ENCODE data around the gene CAAP1.
"Not testable (repeated sequence)": the region's sequence is repeated elsewhere in the genome, so short reads cannot be mapped to it uniquely, and the experiment has no call there.

CAAP1 gene

DNA sequence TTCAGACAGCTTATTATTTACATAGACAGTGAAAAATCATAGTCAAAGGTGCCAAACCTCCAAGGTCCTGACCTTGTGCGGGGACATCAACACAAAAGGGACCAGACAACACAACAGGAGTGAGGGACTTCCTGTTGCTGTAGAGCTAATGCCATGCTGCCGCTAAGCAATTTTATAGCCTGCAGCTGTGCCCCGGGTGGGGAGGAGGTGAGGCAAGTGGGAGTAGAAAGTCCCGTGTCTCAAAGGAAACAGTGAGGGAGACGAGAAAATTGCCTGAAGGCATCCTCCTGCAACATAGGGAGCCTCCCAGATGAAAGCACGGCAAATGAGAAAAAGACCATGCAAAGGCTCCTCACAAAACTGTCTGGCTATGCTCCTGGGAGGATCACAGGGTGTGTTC lies 58.8 kb downstream of the CAAP1 start:
- no peak for DNase-seq (ENCODE audit: low read depth in 2 of 2)

- DNase-seq (ENCODE audit: low read depth in 2 of 2), result not testable (repeated sequence)
Observed at GRCh38 chr9:26828391-26828955, 64.1 kb downstream of the CAAP1 start.

DNA sequence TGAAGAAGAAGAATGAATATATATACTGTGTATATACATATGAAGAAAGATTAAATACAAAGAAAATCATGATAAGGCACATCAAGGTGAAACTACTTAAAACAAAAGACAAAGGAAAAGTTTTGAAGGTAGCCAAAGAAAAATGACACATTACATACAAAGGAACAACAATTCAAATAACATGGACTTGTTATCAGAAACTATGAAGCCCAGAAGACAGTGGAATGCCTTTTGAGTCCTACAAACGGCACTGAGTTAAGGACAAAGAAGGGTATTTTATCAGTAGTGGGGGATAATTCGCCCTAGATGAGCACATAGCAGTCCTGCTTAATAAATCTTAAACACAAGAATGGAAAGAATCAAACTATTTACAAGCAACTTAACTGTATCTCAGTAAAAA lies 77.8 kb downstream of the CAAP1 start:
- DNase-seq (ENCODE audit: low read depth in 2 of 2), result no peak

DNA sequence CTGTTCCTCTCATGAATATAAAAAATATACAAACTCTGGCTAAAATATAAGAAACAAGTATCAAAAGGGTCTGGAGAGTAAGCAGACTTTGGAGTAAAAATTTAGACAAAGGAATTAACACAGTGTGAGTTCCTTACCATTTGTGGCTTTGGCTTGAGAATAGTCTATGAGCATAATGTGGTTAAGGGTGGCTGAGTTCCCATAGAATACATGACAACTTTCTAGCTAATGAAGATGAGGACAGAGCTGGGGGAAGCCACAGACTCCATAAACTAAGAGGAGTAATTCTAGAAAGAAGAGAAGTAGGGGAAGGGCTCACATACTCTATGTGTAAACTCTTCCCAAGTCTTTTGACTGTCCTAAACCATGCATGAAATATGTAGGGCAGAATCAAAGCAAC lies 79.4 kb downstream of the CAAP1 start:
- no peak for DNase-seq (ENCODE audit: low read depth in 2 of 2)

GRCh38 chr9:26812217-26812616 lies 80.4 kb downstream of the CAAP1 start:
- DNase-seq (ENCODE audit: low read depth in 2 of 2), result no peak

DNA sequence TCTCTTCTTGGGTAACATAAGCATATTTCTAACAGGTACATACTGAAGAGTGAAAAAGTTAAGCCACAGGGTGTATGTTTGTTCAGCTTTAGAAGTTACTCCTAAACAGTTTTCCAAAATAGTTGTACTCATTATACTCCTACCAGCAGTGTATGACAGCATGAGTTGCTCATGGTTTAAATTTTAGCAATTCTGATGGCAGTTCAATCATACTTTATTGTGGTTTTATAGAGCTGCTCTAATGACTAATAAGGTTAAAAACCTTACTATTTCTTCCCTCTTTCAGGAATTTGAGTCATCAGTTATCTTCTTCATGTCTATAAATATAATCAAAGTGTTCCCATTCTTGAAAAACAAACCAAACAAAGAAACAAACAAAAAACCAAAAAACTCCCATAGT lies 81.5 kb downstream of the CAAP1 start:
- DNase-seq (ENCODE audit: low read depth in 2 of 2), result no peak

DNA sequence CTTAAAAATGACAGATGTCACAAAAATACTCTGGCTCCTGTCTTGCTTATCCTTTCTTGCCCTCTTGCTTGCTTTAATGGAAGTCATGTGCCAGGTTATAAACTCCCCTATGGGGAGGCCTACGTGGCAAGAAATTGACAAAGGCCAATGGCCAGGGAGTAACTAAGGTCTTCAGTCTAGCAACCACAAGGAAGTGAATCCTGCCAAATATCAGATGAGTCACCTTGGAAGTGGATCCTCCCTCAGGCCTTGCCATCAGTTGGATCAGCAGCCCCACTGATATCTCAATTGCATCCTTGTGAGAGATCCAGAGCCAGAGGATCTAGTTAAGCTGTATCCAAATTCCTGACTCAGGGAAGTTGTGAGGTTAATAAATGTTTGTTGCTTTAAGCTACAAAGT lies 82.8 kb downstream of the CAAP1 start:
- DNase-seq (ENCODE audit: low read depth in 2 of 2), result no peak

GRCh38 chr9:26807161-26807560 lies 85.4 kb downstream of the CAAP1 start:
- no peak for DNase-seq (ENCODE audit: low read depth in 2 of 2)

- no peak for DNase-seq (ENCODE audit: low read depth in 2 of 2)
Observed at GRCh38 chr9:26802921-26803320, 89.7 kb downstream of the CAAP1 start.

GRCh38 chr9:26801772-26802171 lies 90.8 kb downstream of the CAAP1 start:
- no peak for DNase-seq (ENCODE audit: low read depth in 2 of 2)

DNA sequence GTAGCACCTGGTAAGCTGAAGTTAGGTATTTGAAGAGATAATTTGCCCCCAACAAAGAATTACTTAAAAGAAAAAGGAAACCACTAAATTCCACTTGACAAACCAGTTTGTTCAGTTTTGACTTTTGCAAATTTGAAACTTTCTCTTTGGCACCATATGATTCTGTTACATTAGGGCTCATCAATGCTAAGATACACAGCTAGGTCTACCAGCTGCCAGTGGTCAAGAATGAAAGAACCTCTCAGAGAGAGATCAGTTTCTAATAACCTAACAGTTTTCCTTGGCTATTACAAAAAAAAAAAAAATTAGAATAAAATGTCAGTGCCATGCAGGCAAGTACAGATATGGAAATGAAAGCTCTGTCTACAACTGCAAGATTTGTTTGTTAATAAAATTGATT lies 92.3 kb downstream of the CAAP1 start:
- DNase-seq (ENCODE audit: low read depth in 2 of 2), result no peak

GRCh38 chr9:26791274-26791673 lies 101.3 kb downstream of the CAAP1 start:
- DNase-seq (ENCODE audit: low read depth in 2 of 2), result no peak

Data from activated CD4-positive, alpha-beta T cell treated with anti-CD3 and anti-CD28 coated beads for 24 hours (primary cell).